ENCODE data around the gene GGACT.

DNA sequence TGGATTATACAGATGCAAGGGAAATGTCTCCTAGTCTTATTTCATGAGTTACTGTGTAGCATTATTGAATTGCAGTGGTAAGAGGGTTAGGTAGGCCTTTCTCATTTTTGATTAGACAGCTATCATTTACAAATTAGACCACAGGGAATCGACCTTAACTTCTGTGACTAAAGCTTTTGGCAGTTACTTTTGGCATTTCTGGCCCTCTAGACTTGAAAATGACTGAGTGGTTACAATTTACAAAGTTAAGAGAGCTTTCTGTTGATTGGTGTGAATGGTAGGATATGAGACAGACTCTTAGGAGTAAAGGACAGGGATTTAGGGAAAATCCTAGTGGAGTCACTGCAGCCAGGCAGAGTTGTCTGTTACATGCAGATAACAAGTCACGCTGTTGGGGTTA, 86.1 kb downstream of the GGACT start:
- TF ChIP-seq POLR2AphosphoS5 (IDR thresholded peaks at IDR 0.05; ENCODE audit: low read depth, low read length): no peak
- TF ChIP-seq, protein P1, sequence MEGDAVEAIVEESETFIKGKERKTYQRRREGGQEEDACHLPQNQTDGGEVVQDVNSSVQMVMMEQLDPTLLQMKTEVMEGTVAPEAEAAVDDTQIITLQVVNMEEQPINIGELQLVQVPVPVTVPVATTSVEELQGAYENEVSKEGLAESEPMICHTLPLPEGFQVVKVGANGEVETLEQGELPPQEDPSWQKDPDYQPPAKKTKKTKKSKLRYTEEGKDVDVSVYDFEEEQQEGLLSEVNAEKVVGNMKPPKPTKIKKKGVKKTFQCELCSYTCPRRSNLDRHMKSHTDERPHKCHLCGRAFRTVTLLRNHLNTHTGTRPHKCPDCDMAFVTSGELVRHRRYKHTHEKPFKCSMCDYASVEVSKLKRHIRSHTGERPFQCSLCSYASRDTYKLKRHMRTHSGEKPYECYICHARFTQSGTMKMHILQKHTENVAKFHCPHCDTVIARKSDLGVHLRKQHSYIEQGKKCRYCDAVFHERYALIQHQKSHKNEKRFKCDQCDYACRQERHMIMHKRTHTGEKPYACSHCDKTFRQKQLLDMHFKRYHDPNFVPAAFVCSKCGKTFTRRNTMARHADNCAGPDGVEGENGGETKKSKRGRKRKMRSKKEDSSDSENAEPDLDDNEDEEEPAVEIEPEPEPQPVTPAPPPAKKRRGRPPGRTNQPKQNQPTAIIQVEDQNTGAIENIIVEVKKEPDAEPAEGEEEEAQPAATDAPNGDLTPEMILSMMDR (IDR thresholded peaks at IDR 0.05): no peak
- TF ChIP-seq, protein P2, sequence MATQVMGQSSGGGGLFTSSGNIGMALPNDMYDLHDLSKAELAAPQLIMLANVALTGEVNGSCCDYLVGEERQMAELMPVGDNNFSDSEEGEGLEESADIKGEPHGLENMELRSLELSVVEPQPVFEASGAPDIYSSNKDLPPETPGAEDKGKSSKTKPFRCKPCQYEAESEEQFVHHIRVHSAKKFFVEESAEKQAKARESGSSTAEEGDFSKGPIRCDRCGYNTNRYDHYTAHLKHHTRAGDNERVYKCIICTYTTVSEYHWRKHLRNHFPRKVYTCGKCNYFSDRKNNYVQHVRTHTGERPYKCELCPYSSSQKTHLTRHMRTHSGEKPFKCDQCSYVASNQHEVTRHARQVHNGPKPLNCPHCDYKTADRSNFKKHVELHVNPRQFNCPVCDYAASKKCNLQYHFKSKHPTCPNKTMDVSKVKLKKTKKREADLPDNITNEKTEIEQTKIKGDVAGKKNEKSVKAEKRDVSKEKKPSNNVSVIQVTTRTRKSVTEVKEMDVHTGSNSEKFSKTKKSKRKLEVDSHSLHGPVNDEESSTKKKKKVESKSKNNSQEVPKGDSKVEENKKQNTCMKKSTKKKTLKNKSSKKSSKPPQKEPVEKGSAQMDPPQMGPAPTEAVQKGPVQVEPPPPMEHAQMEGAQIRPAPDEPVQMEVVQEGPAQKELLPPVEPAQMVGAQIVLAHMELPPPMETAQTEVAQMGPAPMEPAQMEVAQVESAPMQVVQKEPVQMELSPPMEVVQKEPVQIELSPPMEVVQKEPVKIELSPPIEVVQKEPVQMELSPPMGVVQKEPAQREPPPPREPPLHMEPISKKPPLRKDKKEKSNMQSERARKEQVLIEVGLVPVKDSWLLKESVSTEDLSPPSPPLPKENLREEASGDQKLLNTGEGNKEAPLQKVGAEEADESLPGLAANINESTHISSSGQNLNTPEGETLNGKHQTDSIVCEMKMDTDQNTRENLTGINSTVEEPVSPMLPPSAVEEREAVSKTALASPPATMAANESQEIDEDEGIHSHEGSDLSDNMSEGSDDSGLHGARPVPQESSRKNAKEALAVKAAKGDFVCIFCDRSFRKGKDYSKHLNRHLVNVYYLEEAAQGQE (IDR thresholded peaks at IDR 0.05; ENCODE audit: insufficient read depth in 1 of 2, low read depth in 2 of 2, low read length in 1 of 2): no peak

Measured in Panc1 (cell line).